GM23338 (cell line): ENCODE results near the gene CCDC152. TPM values are rescaled to one million over a fixed set of nuclear protein-coding genes. Genes with fewer than 3 reads are reported as not detected.

Experiments used
- ATAC-seq: fragments of 200-7000 bp; cut with Tn5 transposase; 3 replicates; pipeline ENCODE4 v1.9.1; 2020
- DNase-seq: peaks from one replicate; pipeline ENCODE4 v3.0.0-alpha.2; 2015; ENCODE audit warnings: low spot score
- H2AFZ ChIP-seq: fragments of 200-600 bp; sonication (generic); 2 replicates; pipeline ENCODE4 v1.8.0; 2016; ENCODE audit warnings: antibody characterized with exemption, mild to moderate bottlenecking, moderate library complexity
- H3F3A ChIP-seq: fragments of 200-600 bp; sonication (generic); replicated peaks from 2 replicates; pipeline ENCODE4 v1.8.0; 2017; ENCODE audit warnings: antibody characterized with exemption, mixed run types, low read depth
- H3K27ac ChIP-seq: fragments of 200-600 bp; sonication (generic); 2 replicates; pipeline ENCODE4 v1.6.1; 2016; ENCODE audit warnings: low read depth
- H3K27me3 ChIP-seq: fragments of 200-600 bp; sonication (generic); 2 replicates; pipeline ENCODE4 v1.8.0; 2016; ENCODE audit warnings: mild to moderate bottlenecking, mixed run types, moderate library complexity; ENCODE audit not compliant: insufficient read depth
- H3K36me3 ChIP-seq: fragments of 200-600 bp; sonication (generic); 2 replicates; pipeline ENCODE4 v1.8.0; 2016; ENCODE audit warnings: mild to moderate bottlenecking; ENCODE audit not compliant: insufficient read depth
- H3K4me1 ChIP-seq: fragments of 200-600 bp; sonication (generic); 2 replicates; pipeline ENCODE4 v1.8.0; 2016; ENCODE audit warnings: mild to moderate bottlenecking, moderate library complexity; ENCODE audit not compliant: insufficient read depth
- H3K4me2 ChIP-seq: fragments of 200-600 bp; sonication (generic); 2 replicates; pipeline ENCODE4 v1.7.1; 2017; ENCODE audit warnings: mixed run types
- H3K4me3 ChIP-seq: fragments of 200-600 bp; sonication (generic); 2 replicates; pipeline ENCODE4 v1.6.1; 2016; ENCODE audit warnings: mixed run types
- H3K79me2 ChIP-seq: fragments of 200-600 bp; sonication (generic); replicated peaks from 2 replicates; pipeline ENCODE4 v1.8.0; 2017; ENCODE audit warnings: mild to moderate bottlenecking; ENCODE audit not compliant: insufficient read depth
- H3K9me2 ChIP-seq: fragments of 200-600 bp; sonication (generic); 2 replicates; pipeline ENCODE4 v1.8.0; 2017; ENCODE audit not compliant: insufficient read depth
- H4K20me1 ChIP-seq: fragments of 200-600 bp; sonication (generic); replicated peaks from 2 replicates; pipeline ENCODE4 v1.8.0; 2017; ENCODE audit warnings: mild to moderate bottlenecking; ENCODE audit not compliant: insufficient read depth
- H3K27ac Mint-ChIP-seq: 2 replicates; pipeline ENCODE4 v1.8.0; 2020; ENCODE audit warnings: inconsistent platforms, mild to moderate bottlenecking, moderate library complexity, mixed read lengths
- H3K27me3 Mint-ChIP-seq: 3 replicates; pipeline ENCODE4 v1.8.0; 2022; ENCODE audit warnings: low read depth, mild to moderate bottlenecking, moderate library complexity, mixed read lengths, inconsistent platforms; ENCODE audit not compliant: insufficient read depth, poor library complexity
- H3K36me3 Mint-ChIP-seq: 3 replicates; pipeline ENCODE4 v1.8.0; 2021; ENCODE audit warnings: low read depth, mild to moderate bottlenecking, inconsistent platforms, moderate library complexity, mixed read lengths
- H3K4me1 Mint-ChIP-seq: 3 replicates; pipeline ENCODE4 v1.8.0; 2020; ENCODE audit warnings: mild to moderate bottlenecking, inconsistent platforms, mixed read lengths
- H3K4me3 Mint-ChIP-seq: 3 replicates; pipeline ENCODE4 v1.8.0; 2021; ENCODE audit warnings: moderate library complexity, mild to moderate bottlenecking, inconsistent platforms, mixed read lengths
- H3K9me3 Mint-ChIP-seq: 3 replicates; pipeline ENCODE4 v1.8.0; 2020; ENCODE audit warnings: moderate library complexity, mild to moderate bottlenecking, inconsistent platforms, mixed read lengths
- CREB1 ChIP-seq: fragments of 250-450 bp; sonication (Bioruptor Pico); IDR thresholded peaks from 2 replicates; pipeline ENCODE4 v1.5.0; 2020; ENCODE audit warnings: low read depth, mild to moderate bottlenecking, moderate library complexity
- EZH2 ChIP-seq: fragments of 200-600 bp; sonication (generic); IDR thresholded peaks from one replicate; pipeline ENCODE4 v1.8.0; 2017; ENCODE audit warnings: antibody characterized with exemption, mild to moderate bottlenecking, low read depth; ENCODE audit not compliant: unreplicated experiment
- JUNB ChIP-seq: IDR thresholded peaks from one replicate; pipeline ENCODE4 v1.6.1; 2016; ENCODE audit warnings: antibody characterized with exemption; ENCODE audit not compliant: unreplicated experiment
- NANOG ChIP-seq: IDR thresholded peaks from 2 replicates; pipeline ENCODE4 v1.6.1; 2016; ENCODE audit warnings: antibody characterized with exemption, borderline replicate concordance
- POLR2AphosphoS5 ChIP-seq: IDR thresholded peaks from 2 replicates; pipeline ENCODE4 v1.6.1; 2016; ENCODE audit warnings: antibody characterized with exemption, low read depth
- ZNF114 ChIP-seq: fragments of 250-450 bp; sonication (Bioruptor Pico); IDR thresholded peaks from 2 replicates; pipeline ENCODE4 v1.5.0; 2020; ENCODE audit warnings: mild to moderate bottlenecking, moderate library complexity
- polyA plus RNA-seq: library from polyadenylated mRNA; unstranded; fragments of >200 nt; fragmentation: Nextera tagmentation; extraction: Ambion mirVana; gene quantifications from 2 replicates; pipeline ENCODE4 v1.2.1, GENCODE V29; 2016
- total RNA-seq: library from RNA; depleted of rRNA; stranded (reverse); fragments of >200 nt; shearing (Covaris generic); gene quantifications from 2 replicates; pipeline ENCODE4 v1.2.3, GENCODE V29; 2014
- TF ChIP-seq, protein P1 (sequence below), 2 experiments: fragments of 200-600 bp in 1 of 2; sonication (generic) in 1 of 2; conservative IDR thresholded peaks; 2 replicates each; pipeline versions ENCODE4 v1.5.1 to v1.6.1; 2016 to 2017; ENCODE audit warnings: antibody characterized with exemption in 2 of 2, low read depth in 2 of 2, mild to moderate bottlenecking in 2 of 2, moderate library complexity in 1 of 2

Gene CCDC152
- total and polyA plus RNA-seq, 2 experiments from 2014 or later: 16.2 to 75.9 TPM

DNA sequence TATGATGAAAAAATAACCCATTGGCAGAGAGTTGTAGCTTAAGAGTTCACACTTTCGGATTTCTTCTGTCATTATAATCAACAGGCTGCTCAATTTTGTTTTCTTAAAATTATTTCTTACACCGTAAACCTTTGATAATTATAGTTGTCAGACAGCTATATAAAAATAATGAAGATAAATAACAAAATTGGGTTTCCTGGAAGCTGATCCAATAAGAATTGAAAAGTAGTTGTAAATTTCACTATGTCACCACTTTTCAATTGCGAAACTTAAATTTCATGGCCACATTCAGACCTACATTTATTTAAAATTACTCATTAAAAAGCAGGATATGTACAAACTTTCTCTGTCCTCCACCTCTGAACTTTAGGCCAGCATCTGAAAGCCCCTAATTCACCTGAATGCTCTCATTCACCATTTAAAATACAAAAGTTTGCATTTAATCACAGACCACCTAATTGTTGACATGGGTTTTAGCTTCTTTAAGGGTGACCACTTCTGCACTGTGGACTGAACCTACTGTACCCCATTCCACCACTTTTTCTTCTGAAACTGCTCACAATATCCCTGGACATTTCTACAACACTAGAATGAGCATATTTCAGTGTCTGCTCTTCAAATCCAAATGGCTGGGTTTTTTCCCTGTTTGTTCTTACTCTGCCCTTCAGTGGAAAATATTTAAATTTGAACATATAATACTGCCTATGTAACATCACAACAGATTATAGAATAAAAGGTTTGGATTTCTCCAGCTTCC is 54.4 kb downstream of the CCDC152 start:
- Histone ChIP-seq H2AFZ (no peak overlapping the region), H3K4me3 (peak overlapping the region; percentile 20; the same call in 1 of the 2 replicates), H4K20me1 (no peaks in the 10 kb centered on the region), H3K79me2 (no peaks in the 10 kb centered on the region), H3K36me3 (peaks cover 5% of the 10 kb centered on the region), H3K4me1 (peaks cover 26% of the 10 kb centered on the region), H3F3A (no peaks in the 10 kb centered on the region), H3K27me3 (no peaks in the 10 kb centered on the region), H3K9me2 (no peaks in the 10 kb centered on the region), H3K4me2 (peak overlapping the region; percentile 29), H3K27ac (no peak overlapping the region)
- no peak for DNase-seq
- no peak for ATAC-seq
- Mint-ChIP-seq H3K27ac (peak overlapping the region; percentile 94), H3K4me3 (peak overlapping the region; percentile 63), H3K36me3 (no peaks in the 10 kb centered on the region), H3K4me1 (peaks cover 44% of the 10 kb centered on the region), H3K9me3 (no peaks in the 10 kb centered on the region), H3K27me3 (peaks cover 3% of the 10 kb centered on the region)
- TF ChIP-seq, protein P1, sequence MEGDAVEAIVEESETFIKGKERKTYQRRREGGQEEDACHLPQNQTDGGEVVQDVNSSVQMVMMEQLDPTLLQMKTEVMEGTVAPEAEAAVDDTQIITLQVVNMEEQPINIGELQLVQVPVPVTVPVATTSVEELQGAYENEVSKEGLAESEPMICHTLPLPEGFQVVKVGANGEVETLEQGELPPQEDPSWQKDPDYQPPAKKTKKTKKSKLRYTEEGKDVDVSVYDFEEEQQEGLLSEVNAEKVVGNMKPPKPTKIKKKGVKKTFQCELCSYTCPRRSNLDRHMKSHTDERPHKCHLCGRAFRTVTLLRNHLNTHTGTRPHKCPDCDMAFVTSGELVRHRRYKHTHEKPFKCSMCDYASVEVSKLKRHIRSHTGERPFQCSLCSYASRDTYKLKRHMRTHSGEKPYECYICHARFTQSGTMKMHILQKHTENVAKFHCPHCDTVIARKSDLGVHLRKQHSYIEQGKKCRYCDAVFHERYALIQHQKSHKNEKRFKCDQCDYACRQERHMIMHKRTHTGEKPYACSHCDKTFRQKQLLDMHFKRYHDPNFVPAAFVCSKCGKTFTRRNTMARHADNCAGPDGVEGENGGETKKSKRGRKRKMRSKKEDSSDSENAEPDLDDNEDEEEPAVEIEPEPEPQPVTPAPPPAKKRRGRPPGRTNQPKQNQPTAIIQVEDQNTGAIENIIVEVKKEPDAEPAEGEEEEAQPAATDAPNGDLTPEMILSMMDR (conservative IDR thresholded peaks at IDR 0.05; ENCODE audit: low read depth in 2 of 2): no peak

DNA sequence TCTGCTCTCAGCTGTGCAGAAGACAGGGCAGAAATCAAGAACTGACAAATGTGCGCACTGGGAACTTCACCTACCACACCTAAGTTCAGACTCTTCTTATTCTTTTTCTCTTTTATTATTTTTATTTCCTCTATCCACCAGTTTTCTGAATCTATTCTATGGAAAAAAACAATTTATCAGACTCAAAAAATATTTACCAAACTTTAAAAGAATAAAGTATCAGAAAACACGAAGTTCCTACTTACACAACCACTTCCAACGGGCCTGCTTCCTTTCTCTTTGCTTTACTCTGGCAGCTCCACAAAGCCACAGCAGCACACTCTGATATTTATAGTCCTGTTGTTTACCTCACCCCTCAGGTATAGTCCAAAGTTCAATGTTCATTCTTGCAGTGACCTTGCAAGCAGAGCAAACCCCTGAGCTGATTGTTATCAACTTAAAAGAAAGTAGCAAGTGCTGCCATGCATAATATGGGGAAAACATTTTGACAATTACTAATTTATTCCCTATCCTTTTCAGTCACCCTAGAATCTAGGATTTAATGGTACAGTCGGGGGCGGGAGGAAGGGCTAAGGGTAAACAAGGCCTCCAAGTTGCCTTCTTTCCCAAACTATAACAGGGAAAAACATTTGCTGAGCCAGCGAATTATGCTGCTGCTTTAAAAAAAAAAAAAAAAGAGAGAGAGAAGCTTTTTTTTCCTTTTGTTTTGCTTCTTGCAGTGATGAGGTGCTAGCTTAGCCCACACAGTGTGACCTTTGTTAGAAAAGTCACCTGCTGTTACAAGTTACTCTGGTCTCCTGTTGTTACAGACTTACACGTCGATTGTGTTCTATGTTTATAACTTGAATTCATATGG is 55.2 kb downstream of the CCDC152 start, which contains the start of gene SELENOP:
TSS of gene SELENOP (minus strand) at position 302 of the 856 bp plus-strand sequence. CDS start 3,539 bp downstream, outside the sequence.
- Histone ChIP-seq H3F3A (no peaks in the 10 kb centered on the region), H3K4me3 (peak within 1 kb of the TSS; percentile 20; the same call in 1 of the 2 replicates), H3K4me2 (peak within 1 kb of the TSS; percentile 29), H3K4me1 (peaks cover 26% of the 10 kb centered on the region), H4K20me1 (no peaks in the 10 kb centered on the region), H2AFZ (no peak within 1 kb of the TSS; the same call in 1 of the 2 replicates), H3K27me3 (no peaks in the 10 kb centered on the region), H3K9me2 (no peaks in the 10 kb centered on the region), H3K27ac (peak within 1 kb of the TSS; percentile 85), H3K79me2 (no peaks in the 10 kb centered on the region), H3K36me3 (no peaks in the 10 kb centered on the region)
- Mint-ChIP-seq H3K4me3 (peak within 1 kb of the TSS; percentile 63), H3K36me3 (no peaks in the 10 kb centered on the region), H3K27me3 (peaks cover 3% of the 10 kb centered on the region), H3K9me3 (no peaks in the 10 kb centered on the region), H3K4me1 (peaks cover 50% of the 10 kb centered on the region), H3K27ac (peak within 1 kb of the TSS; percentile 94)
- TF ChIP-seq POLR2AphosphoS5 (peak; percentile 43; the same call in 1 of the 2 replicates), CREB1 (CRISPR knock-in tag) (no peak), NANOG (no peak), JUNB (no peak), ZNF114 (no peak), EZH2 (no peak)
- TF ChIP-seq, protein P1 (conservative IDR thresholded peaks at IDR 0.05; ENCODE audit: low read depth in 2 of 2): no peak
- peak; percentile 75 for DNase-seq
- peak; percentile 79 for ATAC-seq
